Hepatocyte (in vitro differentiated cells): Measurements from ENCODE around the gene LITAFD.

Experiments used
- EZH2phosphoT487 ChIP-seq: fragments of 200-600 bp; sonication (generic); IDR thresholded peaks from one replicate; pipeline ENCODE4 v1.6.1; 2018; ENCODE audit warnings: antibody characterized with exemption, mild to moderate bottlenecking, low read depth, moderate library complexity; ENCODE audit not compliant: unreplicated experiment, severe bottlenecking
- TF ChIP-seq, protein P1 (sequence below): fragments of 200-600 bp; sonication (generic); IDR thresholded peaks from 2 replicates; pipeline ENCODE4 v1.5.1; 2016; ENCODE audit warnings: antibody characterized with exemption, mild to moderate bottlenecking; ENCODE audit not compliant: poor library complexity

GRCh38 chr16:8858994-8859912, 22.9 kb upstream of the LITAFD start:
- TF ChIP-seq, protein P1, sequence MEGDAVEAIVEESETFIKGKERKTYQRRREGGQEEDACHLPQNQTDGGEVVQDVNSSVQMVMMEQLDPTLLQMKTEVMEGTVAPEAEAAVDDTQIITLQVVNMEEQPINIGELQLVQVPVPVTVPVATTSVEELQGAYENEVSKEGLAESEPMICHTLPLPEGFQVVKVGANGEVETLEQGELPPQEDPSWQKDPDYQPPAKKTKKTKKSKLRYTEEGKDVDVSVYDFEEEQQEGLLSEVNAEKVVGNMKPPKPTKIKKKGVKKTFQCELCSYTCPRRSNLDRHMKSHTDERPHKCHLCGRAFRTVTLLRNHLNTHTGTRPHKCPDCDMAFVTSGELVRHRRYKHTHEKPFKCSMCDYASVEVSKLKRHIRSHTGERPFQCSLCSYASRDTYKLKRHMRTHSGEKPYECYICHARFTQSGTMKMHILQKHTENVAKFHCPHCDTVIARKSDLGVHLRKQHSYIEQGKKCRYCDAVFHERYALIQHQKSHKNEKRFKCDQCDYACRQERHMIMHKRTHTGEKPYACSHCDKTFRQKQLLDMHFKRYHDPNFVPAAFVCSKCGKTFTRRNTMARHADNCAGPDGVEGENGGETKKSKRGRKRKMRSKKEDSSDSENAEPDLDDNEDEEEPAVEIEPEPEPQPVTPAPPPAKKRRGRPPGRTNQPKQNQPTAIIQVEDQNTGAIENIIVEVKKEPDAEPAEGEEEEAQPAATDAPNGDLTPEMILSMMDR, result no peak
- no peak for TF ChIP-seq EZH2phosphoT487
